ENCODE measurements around the gene BCL11B.

BCL11B gene

GRCh38 chr14:99280066-99280731, 8.2 kb upstream of the BCL11B start:
- H3K9ac ChIP-seq, result no peak overlapping the region
- no peaks in the 10 kb centered on the region for H3K36me3 ChIP-seq (ENCODE audit: insufficient read depth)
- H4K20me1 ChIP-seq (ENCODE audit: insufficient read depth), result no peaks in the 10 kb centered on the region
- no peaks in the 10 kb centered on the region for H3K4me1 ChIP-seq (ENCODE audit: low read depth, poor library complexity, severe bottlenecking)
- H2AFZ ChIP-seq (ENCODE audit: low read depth), result no peak overlapping the region
- H3K4me2 ChIP-seq, result no peak overlapping the region
- H3K4me3 ChIP-seq (IDR thresholded peaks at IDR 0.05; ENCODE audit: insufficient read depth, low read depth, low read length), result no peak overlapping the region
- H3K79me2 ChIP-seq (ENCODE audit: insufficient read depth, low read depth), result no peaks in the 10 kb centered on the region
- no peak overlapping the region for H3K27ac ChIP-seq
- no peak for TF ChIP-seq CTCF (conservative IDR thresholded peaks at IDR 0.05; ENCODE audit: low read depth, low read length)
- no peaks in the 10 kb centered on the region for H3K27me3 ChIP-seq (ENCODE audit: insufficient read depth, low read depth)

DNA sequence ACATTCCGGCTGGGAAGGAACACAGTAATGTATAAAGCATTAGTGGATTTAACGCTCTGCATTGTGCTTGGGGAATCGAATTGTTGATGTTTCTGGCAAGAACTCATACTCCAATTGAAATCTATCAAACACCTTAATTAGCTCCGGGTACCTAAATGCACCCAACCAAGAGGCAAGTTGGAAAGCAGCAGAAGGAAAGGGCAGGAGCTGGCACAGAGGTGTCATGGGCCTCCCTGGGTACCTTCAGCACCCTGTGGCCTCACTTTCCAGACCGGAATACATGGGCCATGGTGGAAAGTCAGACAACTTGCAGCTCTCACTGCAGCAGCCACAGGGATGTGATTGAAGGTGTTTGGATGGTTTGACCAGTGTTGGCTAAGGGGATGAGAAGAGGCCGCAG, 6.8 kb upstream of the BCL11B start:
- TF ChIP-seq CTCF (conservative IDR thresholded peaks at IDR 0.05; ENCODE audit: low read depth, low read length), result no peak

GRCh38 chr14:99277530-99277929, 5.5 kb upstream of the BCL11B start:
- Histone ChIP-seq H4K20me1 (ENCODE audit: insufficient read depth) (no peaks in the 10 kb centered on the region), H3K9ac (no peak overlapping the region), H3K4me3 (IDR thresholded peaks at IDR 0.05; ENCODE audit: insufficient read depth, low read depth, low read length) (no peak overlapping the region), H3K27ac (no peak overlapping the region), H3K36me3 (ENCODE audit: insufficient read depth) (no peaks in the 10 kb centered on the region), H3K4me2 (no peak overlapping the region), H2AFZ (ENCODE audit: low read depth) (no peak overlapping the region), H3K4me1 (ENCODE audit: low read depth, poor library complexity, severe bottlenecking) (no peaks in the 10 kb centered on the region), H3K27me3 (ENCODE audit: insufficient read depth, low read depth) (no peaks in the 10 kb centered on the region), H3K79me2 (ENCODE audit: insufficient read depth, low read depth) (no peaks in the 10 kb centered on the region)
- TF ChIP-seq CTCF (conservative IDR thresholded peaks at IDR 0.05; ENCODE audit: low read depth, low read length), result no peak

More for the DNA sequence above, 6.8 kb upstream of the BCL11B start:
- no peaks in the 10 kb centered on the region for H3K4me1 ChIP-seq (ENCODE audit: low read depth, poor library complexity, severe bottlenecking)
- no peak overlapping the region for H3K4me2 ChIP-seq
- no peaks in the 10 kb centered on the region for H3K36me3 ChIP-seq (ENCODE audit: insufficient read depth)
- no peak overlapping the region for H3K27ac ChIP-seq
- H4K20me1 ChIP-seq (ENCODE audit: insufficient read depth), result no peaks in the 10 kb centered on the region
- no peak overlapping the region for H3K4me3 ChIP-seq (IDR thresholded peaks at IDR 0.05; ENCODE audit: insufficient read depth, low read depth, low read length)
- no peak overlapping the region for H3K9ac ChIP-seq
- no peaks in the 10 kb centered on the region for H3K79me2 ChIP-seq (ENCODE audit: insufficient read depth, low read depth)
- H3K27me3 ChIP-seq (ENCODE audit: insufficient read depth, low read depth), result no peaks in the 10 kb centered on the region
- H2AFZ ChIP-seq (ENCODE audit: low read depth), result no peak overlapping the region

DNA sequence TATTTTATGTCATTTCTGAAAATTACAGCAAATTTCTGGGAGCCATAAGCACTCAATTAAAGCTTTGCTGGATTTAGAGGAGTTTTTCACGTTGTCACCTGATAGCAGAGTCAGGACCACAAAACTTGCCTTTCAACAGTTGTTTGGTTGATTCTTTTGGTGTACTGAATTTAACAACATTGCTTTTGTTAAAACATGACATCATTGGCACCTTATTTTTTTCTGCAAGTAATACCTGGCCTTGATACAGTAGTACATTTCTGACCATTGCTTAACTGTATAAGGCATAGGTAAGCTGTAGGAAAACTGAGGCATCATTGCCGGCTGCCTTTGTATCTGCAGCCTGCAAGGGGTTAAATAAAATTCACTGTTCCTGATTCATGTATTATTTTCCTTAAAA, 4.5 kb upstream of the BCL11B start:
- H4K20me1 ChIP-seq (ENCODE audit: insufficient read depth), result no peaks in the 10 kb centered on the region
- H3K4me3 ChIP-seq (IDR thresholded peaks at IDR 0.05; ENCODE audit: insufficient read depth, low read depth, low read length), result no peak overlapping the region
- H3K36me3 ChIP-seq (ENCODE audit: insufficient read depth), result no peaks in the 10 kb centered on the region
- no peak overlapping the region for H3K9ac ChIP-seq
- H3K4me2 ChIP-seq, result no peak overlapping the region
- TF ChIP-seq CTCF (conservative IDR thresholded peaks at IDR 0.05; ENCODE audit: low read depth, low read length), result no peak
- no peaks in the 10 kb centered on the region for H3K4me1 ChIP-seq (ENCODE audit: low read depth, poor library complexity, severe bottlenecking)
- H3K79me2 ChIP-seq (ENCODE audit: insufficient read depth, low read depth), result no peaks in the 10 kb centered on the region
- no peaks in the 10 kb centered on the region for H3K27me3 ChIP-seq (ENCODE audit: insufficient read depth, low read depth)
- no peak overlapping the region for H2AFZ ChIP-seq (ENCODE audit: low read depth)
- H3K27ac ChIP-seq, result no peak overlapping the region

All from KMS-11 (cell line).